Smooth muscle cell (in vitro differentiated cells): ENCODE results near the gene MARCHF2. TPM values are rescaled to one million over a fixed set of nuclear protein-coding genes. Genes with fewer than 3 reads are reported as not detected.
"Not testable (repeated sequence)": the region's sequence is repeated elsewhere in the genome, so short reads cannot be mapped to it uniquely, and the experiment has no call there.

Source experiments
- DNase-seq: peaks from one replicate; lab custom pipeline; 2025; ENCODE audit not compliant: unreplicated experiment; lab: John Stamatoyannopoulos, UW
- H2AFZ ChIP-seq: fragments of 200-600 bp; sonication (generic); 2 replicates; pipeline ENCODE4 v1.6.0; 2016; ENCODE audit warnings: antibody characterized with exemption, low read depth, mild to moderate bottlenecking
- H3F3A ChIP-seq: fragments of 200-600 bp; sonication (generic); 2 replicates; pipeline ENCODE4 v1.6.0; 2017; ENCODE audit warnings: antibody characterized with exemption, low read depth
- H3K27ac ChIP-seq: fragments of 200-600 bp; sonication (generic); 2 replicates; pipeline ENCODE4 v1.5.1; 2016; ENCODE audit warnings: low read depth, mild to moderate bottlenecking
- H3K27me3 ChIP-seq: fragments of 200-600 bp; sonication (generic); 2 replicates; pipeline ENCODE4 v1.6.1; 2016; ENCODE audit warnings: low read depth, mild to moderate bottlenecking
- H3K36me3 ChIP-seq: fragments of 200-600 bp; sonication (generic); 2 replicates; pipeline ENCODE4 v1.5.1; 2016; ENCODE audit warnings: low read depth
- H3K4me1 ChIP-seq: fragments of 200-600 bp; sonication (generic); 2 replicates; pipeline ENCODE4 v1.5.1; 2016; ENCODE audit warnings: low read depth
- H3K4me2 ChIP-seq: fragments of 200-600 bp; sonication (generic); 2 replicates; pipeline ENCODE4 v1.6.0; 2016; ENCODE audit warnings: mild to moderate bottlenecking
- H3K4me3 ChIP-seq: fragments of 200-600 bp; sonication (generic); 2 replicates; pipeline ENCODE4 v1.5.1; 2016; ENCODE audit warnings: mild to moderate bottlenecking
- H3K79me2 ChIP-seq: fragments of 200-600 bp; sonication (generic); 2 replicates; pipeline ENCODE4 v1.6.0; 2016; ENCODE audit warnings: low read depth, mild to moderate bottlenecking
- H3K9ac ChIP-seq: fragments of 200-600 bp; sonication (generic); 2 replicates; pipeline ENCODE4 v1.6.0; 2016; ENCODE audit warnings: low read depth
- H3K9me3 ChIP-seq: fragments of 200-600 bp; sonication (generic); replicated peaks from 2 replicates; pipeline ENCODE4 v1.5.1; 2016; ENCODE audit warnings: low read depth
- H4K20me1 ChIP-seq: fragments of 200-600 bp; sonication (generic); 2 replicates; pipeline ENCODE4 v1.6.0; 2016; ENCODE audit warnings: low read depth
- CTCF ChIP-seq: fragments of 200-600 bp; sonication (generic); IDR thresholded peaks from 2 replicates; pipeline ENCODE4 v1.5.1; 2017; ENCODE audit warnings: borderline replicate concordance, mild to moderate bottlenecking, antibody characterized with exemption; ENCODE audit not compliant: insufficient read depth, poor library complexity, severe bottlenecking
- WGBS: methylation state at CpG from one replicate; pipeline ENCODE4 v1.1.7; 2016; ENCODE audit warnings: low lambda C conversion rate; 5-methylcytosine and 5-hydroxymethylcytosine counted together
- polyA plus RNA-seq: library from polyadenylated mRNA; unstranded; fragments of >200 nt; fragmentation: Nextera tagmentation; extraction: Ambion mirVana; gene quantifications from 2 replicates; pipeline ENCODE4 v1.2.1, GENCODE V29; 2016
- total RNA-seq: library from RNA; depleted of rRNA; stranded (reverse); fragments of >200 nt; gene quantifications from 2 replicates; pipeline ENCODE4 v1.2.3, GENCODE V29; 2014

Gene MARCHF2
- total and polyA plus RNA-seq, 2 experiments from 2014 or later = 22.2 to 24.4 TPM

GRCh38 chr19:8371011-8371804, 41.9 kb upstream of the MARCHF2 start:
- H3K27me3 ChIP-seq = no peaks in the 10 kb centered on the region
- H3K4me3 ChIP-seq = no peak overlapping the region
- H3F3A ChIP-seq = peaks cover under 1% of the 10 kb centered on the region
- H3K4me1 ChIP-seq = no peaks in the 10 kb centered on the region
- no peak for DNase-seq
- H4K20me1 ChIP-seq = peaks cover under 1% of the 10 kb centered on the region
- H3K79me2 ChIP-seq = no peaks in the 10 kb centered on the region
- H2AFZ ChIP-seq = no peak overlapping the region
- no peaks in the 10 kb centered on the region for H3K9me3 ChIP-seq
- H3K9ac ChIP-seq = no peak overlapping the region
- H3K27ac ChIP-seq = no peak overlapping the region
- no peak for TF ChIP-seq CTCF
- H3K4me2 ChIP-seq = no peak overlapping the region
- H3K36me3 ChIP-seq = no peaks in the 10 kb centered on the region
- 91% methylated on average over 24 of the region's 28 CpGs for WGBS

GRCh38 chr19:8373867-8374813, 39.0 kb upstream of the MARCHF2 start:
- no peaks in the 10 kb centered on the region for H3K27me3 ChIP-seq
- H3K79me2 ChIP-seq = no peaks in the 10 kb centered on the region
- H3K27ac ChIP-seq = no peak overlapping the region
- H2AFZ ChIP-seq = no peak overlapping the region
- H3K9me3 ChIP-seq = no peaks in the 10 kb centered on the region
- no peaks in the 10 kb centered on the region for H3K36me3 ChIP-seq
- H3K4me2 ChIP-seq = no peak overlapping the region
- 94% methylated on average over 26 of the region's 26 CpGs for WGBS
- no peaks in the 10 kb centered on the region for H3K4me1 ChIP-seq
- no peak overlapping the region for H3K9ac ChIP-seq
- no peaks in the 10 kb centered on the region for H4K20me1 ChIP-seq
- TF ChIP-seq CTCF = no peak
- no peak overlapping the region for H3K4me3 ChIP-seq
- H3F3A ChIP-seq = no peaks in the 10 kb centered on the region
- DNase-seq = no peak

GRCh38 chr19:8375766-8376165, 37.3 kb upstream of the MARCHF2 start:
- not testable (repeated sequence) for H3K4me1 ChIP-seq, H3K27me3 ChIP-seq, H3K9me3 ChIP-seq, H3K79me2 ChIP-seq, H3K4me3 ChIP-seq, H3K36me3 ChIP-seq, H2AFZ ChIP-seq, H3K4me2 ChIP-seq, H3K27ac ChIP-seq, DNase-seq, H3K9ac ChIP-seq, H3F3A ChIP-seq, H4K20me1 ChIP-seq
- WGBS = 98% methylated on average over 32 of the region's 32 CpGs

DNA sequence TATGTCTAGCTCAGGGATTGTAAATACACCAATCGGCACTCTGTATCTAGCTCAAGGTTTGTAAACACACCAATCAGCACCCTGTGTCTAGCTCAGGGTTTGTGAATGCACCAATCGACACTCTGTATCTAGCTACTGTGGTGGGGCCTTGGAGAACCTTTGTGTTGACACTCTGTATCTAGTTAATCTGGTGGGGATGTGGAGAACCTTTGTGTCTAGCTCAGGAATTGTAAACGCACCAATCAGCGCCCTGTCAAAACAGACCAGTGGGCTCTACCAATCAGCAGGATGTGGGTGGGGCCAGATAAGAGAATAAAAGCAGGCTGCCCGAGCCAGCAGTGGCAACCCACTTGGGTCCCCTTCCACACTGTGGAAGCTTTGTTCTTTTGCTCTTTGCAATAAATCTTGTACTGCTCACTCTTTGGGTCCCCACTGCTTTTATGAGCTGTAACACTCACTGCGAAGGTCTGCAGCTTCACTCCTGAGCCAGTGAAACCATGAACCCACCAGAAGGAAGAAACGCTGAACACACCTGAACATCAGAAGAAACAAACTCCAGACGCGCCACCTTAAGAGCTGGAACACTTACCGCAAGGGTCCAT, 36.6 kb upstream of the MARCHF2 start:
- H3K4me3 ChIP-seq, H3K27me3 ChIP-seq, H3K79me2 ChIP-seq, H3K4me1 ChIP-seq, H3F3A ChIP-seq, H3K9ac ChIP-seq, H3K4me2 ChIP-seq, H2AFZ ChIP-seq, H3K9me3 ChIP-seq, H3K27ac ChIP-seq, H3K36me3 ChIP-seq, H4K20me1 ChIP-seq, DNase-seq: not testable (repeated sequence)
- 92% methylated on average over 10 of the region's 10 CpGs for WGBS
